ENCODE data around the gene LRRK2. TPM values are rescaled to one million over a fixed set of nuclear protein-coding genes. Genes with fewer than 3 reads are reported as not detected.

The LRRK2 gene
- total RNA-seq, 2 donors from 2014 or later = 28.8 to 32.0 TPM

DNA sequence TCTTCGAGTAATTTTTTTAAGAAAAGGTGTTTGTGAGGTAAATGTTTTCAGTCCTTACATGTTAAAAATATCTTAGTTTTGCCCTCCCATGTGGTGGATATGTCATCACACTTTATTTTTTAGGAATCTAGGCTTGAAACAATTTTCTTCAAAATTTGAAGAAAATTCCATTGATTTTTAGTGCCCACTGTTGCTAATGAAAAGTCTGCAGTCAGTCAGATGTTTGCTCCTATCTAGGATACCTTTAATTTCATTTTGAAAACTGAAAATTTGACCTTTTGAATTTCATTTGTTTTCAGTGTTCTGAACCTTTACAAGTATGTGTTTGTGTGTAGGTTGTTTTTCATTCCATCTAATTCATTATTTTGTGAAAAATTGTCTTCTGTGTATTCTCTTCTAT lies 105.4 kb downstream of the LRRK2 start:
- no peak for DNase-seq (ENCODE audit: low spot score)
- Histone ChIP-seq H3K9me3 (peaks cover 8% of the 10 kb centered on the region), H3K4me3 (no peak overlapping the region), H3K27ac (no peak overlapping the region), H3K4me1 (ENCODE audit: control insufficient read depth in 1 of 2, low read depth in 2 of 2) (no peaks in the 10 kb centered on the region), H3K27me3 (replicated peaks; ENCODE audit: insufficient read depth) (no peaks in the 10 kb centered on the region), H3K36me3 (peaks cover 22% of the 10 kb centered on the region)
- ATAC-seq (ENCODE audit: insufficient number of reproducible peaks, low FRiP score, low read depth) = no peak
- TF ChIP-seq, protein P1, sequence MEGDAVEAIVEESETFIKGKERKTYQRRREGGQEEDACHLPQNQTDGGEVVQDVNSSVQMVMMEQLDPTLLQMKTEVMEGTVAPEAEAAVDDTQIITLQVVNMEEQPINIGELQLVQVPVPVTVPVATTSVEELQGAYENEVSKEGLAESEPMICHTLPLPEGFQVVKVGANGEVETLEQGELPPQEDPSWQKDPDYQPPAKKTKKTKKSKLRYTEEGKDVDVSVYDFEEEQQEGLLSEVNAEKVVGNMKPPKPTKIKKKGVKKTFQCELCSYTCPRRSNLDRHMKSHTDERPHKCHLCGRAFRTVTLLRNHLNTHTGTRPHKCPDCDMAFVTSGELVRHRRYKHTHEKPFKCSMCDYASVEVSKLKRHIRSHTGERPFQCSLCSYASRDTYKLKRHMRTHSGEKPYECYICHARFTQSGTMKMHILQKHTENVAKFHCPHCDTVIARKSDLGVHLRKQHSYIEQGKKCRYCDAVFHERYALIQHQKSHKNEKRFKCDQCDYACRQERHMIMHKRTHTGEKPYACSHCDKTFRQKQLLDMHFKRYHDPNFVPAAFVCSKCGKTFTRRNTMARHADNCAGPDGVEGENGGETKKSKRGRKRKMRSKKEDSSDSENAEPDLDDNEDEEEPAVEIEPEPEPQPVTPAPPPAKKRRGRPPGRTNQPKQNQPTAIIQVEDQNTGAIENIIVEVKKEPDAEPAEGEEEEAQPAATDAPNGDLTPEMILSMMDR (IDR thresholded peaks at IDR 0.05) = no peak

DNA sequence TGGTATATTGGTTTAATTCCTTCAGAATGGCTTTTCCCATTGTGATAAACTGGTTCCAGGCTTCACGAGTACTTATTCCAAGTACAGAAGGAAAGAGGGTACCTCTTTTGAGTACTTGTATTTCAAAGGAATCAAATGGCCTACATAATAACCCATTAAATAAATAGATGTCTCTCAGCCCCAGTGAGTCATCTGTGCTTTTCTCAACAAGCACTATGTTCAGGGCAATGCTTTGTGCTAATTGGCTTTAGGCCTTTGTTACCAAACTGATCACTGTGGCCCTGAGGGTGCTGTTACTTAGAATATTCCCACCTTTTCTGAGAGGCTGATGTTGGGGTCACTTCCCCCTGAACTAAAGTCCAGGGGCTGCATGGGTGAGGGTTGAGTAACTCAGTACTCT lies 107.1 kb downstream of the LRRK2 start:
- Histone ChIP-seq H3K27ac (no peak overlapping the region), H3K4me3 (no peak overlapping the region), H3K4me1 (ENCODE audit: control insufficient read depth in 1 of 2, low read depth in 2 of 2) (peaks cover 0 to 10% of the 10 kb centered on the region in 2 donors), H3K9me3 (peaks cover 8% of the 10 kb centered on the region), H3K36me3 (peaks cover 22% of the 10 kb centered on the region), H3K27me3 (replicated peaks; ENCODE audit: insufficient read depth) (no peaks in the 10 kb centered on the region)
- no peak for DNase-seq (ENCODE audit: low spot score)
- no peak for ATAC-seq (ENCODE audit: insufficient number of reproducible peaks, low FRiP score, low read depth)
- TF ChIP-seq, protein P1 (IDR thresholded peaks at IDR 0.05) = no peak

DNA sequence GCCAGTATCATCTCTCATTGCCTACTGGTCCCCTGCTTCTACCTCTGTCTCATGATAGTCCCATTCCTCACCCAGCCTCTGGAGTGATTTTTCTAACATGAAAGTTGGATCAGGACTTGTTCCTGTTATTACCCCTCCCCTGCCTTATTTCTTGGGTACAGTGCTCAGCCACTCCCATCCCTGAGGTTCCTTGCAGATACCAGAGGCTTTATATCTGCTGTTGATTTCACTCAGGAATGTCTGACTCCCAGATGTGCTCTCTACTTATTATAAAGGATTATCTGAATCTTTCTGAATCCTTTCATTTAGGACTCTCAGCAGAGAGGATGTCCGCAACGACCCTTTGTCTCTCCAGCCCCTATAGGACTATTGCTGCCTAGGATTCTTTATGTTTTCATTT lies 111.2 kb downstream of the LRRK2 start:
- TF ChIP-seq, protein P1 (IDR thresholded peaks at IDR 0.05) = no peak
- no peaks in the 10 kb centered on the region for H3K27me3 ChIP-seq (replicated peaks; ENCODE audit: insufficient read depth)
- H3K4me1 ChIP-seq (ENCODE audit: control insufficient read depth in 1 of 2, low read depth in 2 of 2) = peaks cover 0 to 33% of the 10 kb centered on the region in 2 donors
- ATAC-seq (ENCODE audit: insufficient number of reproducible peaks, low FRiP score, low read depth) (no peak), DNase-seq (ENCODE audit: low spot score) (no peak)
- H3K36me3 ChIP-seq = peaks cover 6% of the 10 kb centered on the region
- H3K4me3 ChIP-seq = peak overlapping the region; percentile 12
- no peaks in the 10 kb centered on the region for H3K9me3 ChIP-seq
- peak overlapping the region in 1 of 2 donors; percentile 24 for H3K27ac ChIP-seq

DNA sequence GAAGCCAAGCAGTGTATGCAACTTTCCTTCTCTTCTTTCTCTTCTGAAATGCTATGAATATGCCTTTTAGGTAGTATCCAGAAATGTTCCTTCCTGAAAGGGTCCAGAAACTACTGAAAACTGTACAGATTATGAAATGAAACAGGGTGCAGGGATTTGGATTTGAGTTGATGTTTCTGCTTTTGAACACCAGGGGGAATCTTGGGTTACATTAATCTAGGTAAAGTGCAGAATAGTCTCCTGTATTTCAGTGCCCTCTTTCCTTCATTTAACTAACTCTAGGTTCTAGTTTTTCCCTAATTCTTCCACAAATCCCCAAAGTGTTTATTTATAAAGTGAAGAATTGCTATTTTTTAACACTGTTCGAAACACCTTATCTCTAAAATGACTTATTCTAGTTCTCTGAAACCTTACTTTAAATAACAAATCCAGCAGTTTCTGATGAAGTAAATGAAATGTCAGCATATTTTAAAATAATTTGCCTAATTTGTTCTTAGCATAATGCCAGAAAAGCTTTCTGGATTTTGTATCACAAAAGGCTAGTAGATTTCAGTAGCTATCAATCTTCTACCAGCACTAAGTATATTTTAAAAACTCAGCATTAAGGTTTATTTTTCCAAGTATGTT lies 111.9 kb downstream of the LRRK2 start:
- ATAC-seq (ENCODE audit: insufficient number of reproducible peaks, low FRiP score, low read depth) = no peak
- H3K4me1 ChIP-seq (ENCODE audit: control insufficient read depth in 1 of 2, low read depth in 2 of 2) = peaks cover 0 to 33% of the 10 kb centered on the region in 2 donors
- TF ChIP-seq, protein P1 (IDR thresholded peaks at IDR 0.05) = peak; percentile 32
- H3K36me3 ChIP-seq = peaks cover 3% of the 10 kb centered on the region
- no peaks in the 10 kb centered on the region for H3K27me3 ChIP-seq (replicated peaks; ENCODE audit: insufficient read depth)
- peak overlapping the region; percentile 12 for H3K4me3 ChIP-seq
- DNase-seq (ENCODE audit: low spot score) = no peak
- H3K27ac ChIP-seq = peak overlapping the region in 1 of 2 donors; percentile 24
- no peaks in the 10 kb centered on the region for H3K9me3 ChIP-seq

DNA sequence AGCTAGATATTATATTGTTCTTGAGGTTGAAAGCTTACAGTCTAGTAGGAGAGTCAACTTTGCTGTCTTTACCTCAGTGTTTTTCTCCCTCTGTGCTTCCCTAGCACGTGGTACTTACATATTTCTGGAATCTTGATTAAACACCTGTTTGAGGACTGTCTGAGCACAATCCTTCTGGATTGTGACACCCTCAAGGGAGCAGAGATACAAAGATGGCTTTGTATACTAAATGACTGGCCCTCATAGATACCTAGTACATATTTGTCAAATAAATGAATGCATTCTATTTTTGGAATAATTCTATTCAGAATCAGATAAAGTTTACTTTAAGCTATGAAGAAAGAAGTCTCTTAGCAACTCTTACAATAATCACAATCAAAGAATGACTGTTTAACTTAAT lies 113.3 kb downstream of the LRRK2 start:
- DNase-seq (ENCODE audit: low spot score) (no peak), ATAC-seq (ENCODE audit: insufficient number of reproducible peaks, low FRiP score, low read depth) (no peak)
- Histone ChIP-seq H3K9me3 (no peaks in the 10 kb centered on the region), H3K36me3 (peaks cover 3% of the 10 kb centered on the region), H3K4me3 (no peak overlapping the region), H3K27me3 (replicated peaks; ENCODE audit: insufficient read depth) (no peaks in the 10 kb centered on the region), H3K27ac (no peak overlapping the region), H3K4me1 (ENCODE audit: control insufficient read depth in 1 of 2, low read depth in 2 of 2) (peaks cover 0 to 33% of the 10 kb centered on the region in 2 donors)
- TF ChIP-seq, protein P1 (IDR thresholded peaks at IDR 0.05) = no peak

Data from thoracic aorta (tissue), 2 donors.